ENCODE data around the gene GPR15. TPM values are rescaled to one million over a fixed set of nuclear protein-coding genes. Genes with fewer than 3 reads are reported as not detected.
A peak's percentile ranks its signal among the peaks of the same experiment; 100 is the strongest.

The GPR15 gene
- total RNA-seq, 1 donor, result not detected

GRCh38 chr3:98501863-98502576, 29.8 kb upstream of the GPR15 start:
- no peak for TF ChIP-seq CTCF (IDR thresholded peaks at IDR 0.05; ENCODE audit: insufficient read depth, low read depth, low read length)
- DNase-seq (ENCODE audit: low read depth), result no peak
- H3K4me3 ChIP-seq (ENCODE audit: low read depth, low read length), result no peak overlapping the region

DNA sequence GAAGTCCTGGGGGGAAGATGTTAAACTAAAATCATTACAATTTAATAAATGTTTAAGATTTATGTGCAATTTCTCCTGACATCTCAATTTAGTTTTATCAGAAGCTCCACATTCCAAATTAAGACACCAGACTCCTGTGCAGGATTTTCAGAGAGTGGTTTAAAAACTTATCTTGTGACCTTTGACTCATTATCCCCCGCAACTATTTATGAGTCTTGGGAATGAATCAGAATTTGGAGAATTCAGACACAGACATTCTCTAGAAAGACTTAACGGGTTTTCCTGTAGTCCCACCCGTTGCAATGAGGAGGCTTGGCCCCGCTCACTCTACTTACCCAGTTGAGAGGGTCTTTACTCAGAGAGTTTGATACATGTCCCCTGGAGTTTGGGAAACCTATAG, 27.2 kb upstream of the GPR15 start:
- H3K4me3 ChIP-seq (ENCODE audit: low read depth, low read length), result no peak overlapping the region
- TF ChIP-seq CTCF (IDR thresholded peaks at IDR 0.05; ENCODE audit: insufficient read depth, low read depth, low read length), result no peak
- DNase-seq (ENCODE audit: low read depth), result peak; percentile 66

- TF ChIP-seq CTCF (IDR thresholded peaks at IDR 0.05; ENCODE audit: insufficient read depth, low read depth, low read length), result no peak
- H3K4me3 ChIP-seq (ENCODE audit: low read depth, low read length), result no peak overlapping the region
- DNase-seq (ENCODE audit: low read depth), result no peak
These were observed 23.2 kb upstream of the GPR15 start for GRCh38 chr3:98508582-98508981.

- TF ChIP-seq CTCF (IDR thresholded peaks at IDR 0.05; ENCODE audit: insufficient read depth, low read depth, low read length), result no peak
- no peak overlapping the region for H3K4me3 ChIP-seq (ENCODE audit: low read depth, low read length)
- no peak for DNase-seq (ENCODE audit: low read depth)
These were observed 19.2 kb upstream of the GPR15 start for GRCh38 chr3:98512576-98512975.

DNA sequence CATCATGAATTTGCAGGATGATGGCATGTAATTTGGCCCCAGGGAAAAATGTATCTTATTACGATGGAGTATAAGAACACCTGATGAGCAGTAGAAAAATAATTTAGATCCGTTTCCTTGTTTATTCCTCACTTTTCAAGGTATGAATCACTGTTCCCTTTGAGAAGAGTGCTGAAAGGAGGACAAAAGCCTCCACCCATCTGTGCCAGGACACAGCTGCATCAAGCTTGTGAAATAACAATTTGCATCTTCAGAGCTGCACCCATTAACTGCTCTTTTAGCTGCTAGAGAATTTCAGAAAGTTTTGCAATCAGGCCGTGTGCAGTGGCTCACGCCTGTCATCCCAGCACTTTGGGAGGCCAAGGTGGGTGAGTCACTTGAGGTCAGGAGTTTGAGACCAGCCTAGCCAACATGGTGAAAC, 18.7 kb upstream of the GPR15 start:
- DNase-seq (ENCODE audit: low read depth), result peak; percentile 84
- no peak overlapping the region for H3K4me3 ChIP-seq (ENCODE audit: low read depth, low read length)

GRCh38 chr3:98513736-98514135, 18.0 kb upstream of the GPR15 start:
- no peak for TF ChIP-seq CTCF (IDR thresholded peaks at IDR 0.05; ENCODE audit: insufficient read depth, low read depth, low read length)
- DNase-seq (ENCODE audit: low read depth), result no peak
- H3K4me3 ChIP-seq (ENCODE audit: low read depth, low read length), result no peak overlapping the region

More for the DNA sequence above, 18.7 kb upstream of the GPR15 start:
- TF ChIP-seq CTCF (IDR thresholded peaks at IDR 0.05; ENCODE audit: insufficient read depth, low read depth, low read length), result no peak

- no peak for TF ChIP-seq CTCF (IDR thresholded peaks at IDR 0.05; ENCODE audit: insufficient read depth, low read depth, low read length)
- no peak for DNase-seq (ENCODE audit: low read depth)
- H3K4me3 ChIP-seq (ENCODE audit: low read depth, low read length), result no peak overlapping the region
These were observed 16.8 kb upstream of the GPR15 start for GRCh38 chr3:98514948-98515347.

Measured in fibroblast of villous mesenchyme (primary cell).